CD4-positive, CD25-positive, alpha-beta regulatory T cell (primary cell): ENCODE measurements around the gene SLC25A39. TPM values are rescaled to one million over a fixed set of nuclear protein-coding genes. Genes with fewer than 3 reads are reported as not detected.

ENCODE experiments used
- ATAC-seq, 2 donors: fragments of 150-1000 bp; cut with Tn5 transposase; one replicate each; pipeline ENCODE4 v1.10.0; 2021; ENCODE audit warnings: low read depth in 2 of 2, moderate number of reproducible peaks in 2 of 2, moderate library complexity in 1 of 2
- DNase-seq, 3 donors: peaks; one replicate each; pipeline versions ENCODE4 v3.0.0 to v3.0.0-alpha.2; 2012 to 2022; ENCODE audit warnings: mixed read lengths in 1 of 3
- H3K27ac ChIP-seq: one replicate; pipeline ENCODE4 v1.7.0; 2013; ENCODE audit warnings: mild to moderate bottlenecking, low read length; ENCODE audit not compliant: insufficient read depth, poor library complexity, severe bottlenecking
- H3K27me3 ChIP-seq: one replicate; pipeline ENCODE4 v1.7.0; 2013; ENCODE audit warnings: low read length; ENCODE audit not compliant: control insufficient read depth, insufficient read depth
- H3K36me3 ChIP-seq: one replicate; pipeline ENCODE4 v1.7.0; 2013; ENCODE audit warnings: mild to moderate bottlenecking, low read length, moderate library complexity; ENCODE audit not compliant: control insufficient read depth, insufficient read depth
- H3K4me1 ChIP-seq: 2 replicates; pipeline ENCODE4 v1.7.0; 2013; ENCODE audit warnings: mild to moderate bottlenecking, low read length; ENCODE audit not compliant: insufficient read depth, control insufficient read depth, poor library complexity, severe bottlenecking
- H3K4me3 ChIP-seq: one replicate; pipeline ENCODE4 v1.7.0; 2013; ENCODE audit warnings: low read depth, mild to moderate bottlenecking, low read length, moderate library complexity
- H3K9me3 ChIP-seq, 2 experiments: 1 replicate in 1 of 2; 2 replicates in 1 of 2; pipeline ENCODE4 v1.7.0; 2013; ENCODE audit warnings: low read length in 2 of 2, mild to moderate bottlenecking in 1 of 2, moderate library complexity in 1 of 2; ENCODE audit not compliant: control insufficient read depth in 2 of 2
- H3K27ac Mint-ChIP-seq, 3 donors: one replicate each; pipeline ENCODE4 v1.8.0; 2020 to 2022; ENCODE audit warnings: mild to moderate bottlenecking in 3 of 3, mixed read lengths in 3 of 3, moderate library complexity in 2 of 3
- H3K27me3 Mint-ChIP-seq: one replicate; pipeline ENCODE4 v1.8.0; 2022; ENCODE audit warnings: mild to moderate bottlenecking, mixed read lengths
- H3K36me3 Mint-ChIP-seq: one replicate; pipeline ENCODE4 v1.8.0; 2020; ENCODE audit warnings: mixed read lengths
- H3K4me1 Mint-ChIP-seq, 4 donors: one replicate each; pipeline ENCODE4 v1.8.0; 2020 to 2022; ENCODE audit warnings: mixed read lengths in 4 of 4, mild to moderate bottlenecking in 1 of 4
- H3K4me3 Mint-ChIP-seq, 4 donors: one replicate each; pipeline ENCODE4 v1.8.0; 2020 to 2022; ENCODE audit warnings: mild to moderate bottlenecking in 4 of 4, mixed read lengths in 4 of 4, moderate library complexity in 3 of 4
- H3K9me3 Mint-ChIP-seq, 7 donors: one replicate each; pipeline ENCODE4 v1.8.0; 2020 to 2022; ENCODE audit warnings: mixed read lengths in 7 of 7, mild to moderate bottlenecking in 3 of 7, moderate library complexity in 2 of 7
- polyA plus RNA-seq, 4 donors: library from polyadenylated mRNA; unstranded; fragments of 300-500 nt; fragmentation: Illumina TruSeq; gene quantifications; one replicate each; pipeline ENCODE4 v1.2.3, GENCODE V29; 2021
- total RNA-seq: library from RNA; stranded (reverse); gene quantifications from one replicate; pipeline ENCODE4 v1.2.3, GENCODE V29; 2022

SLC25A39 gene
- total and polyA plus RNA-seq, 5 donors from 2014 or later = 64.7 to 112 (median 97.0) TPM

DNA sequence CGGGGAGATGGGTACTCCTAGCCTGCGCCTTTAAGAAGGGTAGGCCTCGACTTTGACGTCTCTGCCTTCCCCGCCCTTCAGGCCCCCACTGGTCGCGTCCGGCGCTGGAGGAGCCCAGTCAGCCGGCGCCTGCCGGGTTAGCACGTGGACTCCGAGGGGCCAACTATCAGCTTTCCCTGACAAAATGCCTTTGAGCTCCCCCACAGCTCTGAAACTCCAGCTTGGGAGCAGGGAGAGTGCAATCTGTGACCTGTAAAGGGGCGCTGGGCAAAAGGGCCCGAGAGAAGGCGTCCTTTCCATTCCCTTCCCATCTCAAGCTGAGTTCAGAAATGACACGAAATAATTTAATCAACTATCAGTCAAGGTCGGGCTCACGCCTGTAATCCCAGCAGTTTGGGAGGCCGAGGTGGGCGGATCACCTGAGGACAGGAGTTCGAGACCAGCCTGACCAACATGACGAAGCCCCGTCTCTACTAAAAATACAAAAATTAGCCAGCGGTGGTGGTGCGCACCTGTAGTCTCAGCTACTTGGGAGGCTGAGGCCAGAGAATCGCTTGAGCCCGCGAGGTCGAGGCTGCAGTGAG lies 2.3 kb upstream of the SLC25A39 start:
- Mint-ChIP-seq H3K9me3 (no peaks in the 10 kb centered on the region), H3K4me3 (peak overlapping the region; percentile 71 to 90 (median 78)), H3K36me3 (no peaks in the 10 kb centered on the region), H3K27ac (peak overlapping the region in 2 of 3 donors; percentile 74 to 96), H3K4me1 (peaks cover 7 to 46% (median 17%) of the 10 kb centered on the region in 4 donors), H3K27me3 (peaks cover 10% of the 10 kb centered on the region)
- ATAC-seq (peak; percentile 83 to 84), DNase-seq (peak; percentile 90 to 97 (median 94))
- Histone ChIP-seq H3K4me3 (peak overlapping the region; percentile 45), H3K36me3 (no peaks in the 10 kb centered on the region), H3K9me3 (no peaks in the 10 kb centered on the region), H3K27me3 (no peaks in the 10 kb centered on the region), H3K27ac (peak overlapping the region; percentile 93), H3K4me1 (peaks cover 22% of the 10 kb centered on the region)

DNA sequence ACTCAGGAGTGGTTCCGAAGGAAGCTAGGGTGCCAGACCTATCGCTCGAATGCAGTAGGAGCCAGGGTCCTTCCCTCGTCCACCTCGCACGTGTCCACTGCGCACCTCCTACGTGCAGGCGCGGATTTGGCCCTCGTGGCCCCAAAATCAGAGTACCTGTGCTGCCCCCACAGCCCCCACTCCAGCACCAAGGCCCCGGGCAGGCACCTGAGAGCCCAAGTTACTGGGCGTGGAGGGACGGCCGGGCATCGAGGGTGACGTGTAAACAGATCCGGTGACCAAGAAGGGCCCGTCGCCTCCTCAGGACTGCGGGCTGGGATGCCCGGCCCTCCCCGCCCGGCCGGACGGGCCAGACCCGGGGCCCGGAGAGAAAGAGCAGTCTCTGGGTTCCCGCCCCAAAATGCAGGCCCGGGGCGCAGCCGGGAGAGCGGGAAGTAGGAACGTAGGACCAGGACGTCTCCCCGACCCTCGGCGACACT lies 492 bp downstream of the SLC25A39 start:
- Histone ChIP-seq H3K4me1 (peaks cover 18% of the 10 kb centered on the region), H3K9me3 (no peaks in the 10 kb centered on the region), H3K36me3 (peaks cover 21% of the 10 kb centered on the region), H3K4me3 (peak overlapping the region; percentile 41), H3K27ac (peak overlapping the region; percentile 93), H3K27me3 (no peaks in the 10 kb centered on the region)
- Mint-ChIP-seq H3K27ac (no peak overlapping the region), H3K4me1 (peaks cover 2 to 45% (median 10%) of the 10 kb centered on the region in 4 donors), H3K4me3 (peak overlapping the region; percentile 74 to 86 (median 80)), H3K27me3 (peaks cover 5% of the 10 kb centered on the region), H3K36me3 (peaks cover 4% of the 10 kb centered on the region), H3K9me3 (peaks cover 0 to 2% (median 0%) of the 10 kb centered on the region in 7 donors)
- ATAC-seq (no peak), DNase-seq (no peak)

DNA sequence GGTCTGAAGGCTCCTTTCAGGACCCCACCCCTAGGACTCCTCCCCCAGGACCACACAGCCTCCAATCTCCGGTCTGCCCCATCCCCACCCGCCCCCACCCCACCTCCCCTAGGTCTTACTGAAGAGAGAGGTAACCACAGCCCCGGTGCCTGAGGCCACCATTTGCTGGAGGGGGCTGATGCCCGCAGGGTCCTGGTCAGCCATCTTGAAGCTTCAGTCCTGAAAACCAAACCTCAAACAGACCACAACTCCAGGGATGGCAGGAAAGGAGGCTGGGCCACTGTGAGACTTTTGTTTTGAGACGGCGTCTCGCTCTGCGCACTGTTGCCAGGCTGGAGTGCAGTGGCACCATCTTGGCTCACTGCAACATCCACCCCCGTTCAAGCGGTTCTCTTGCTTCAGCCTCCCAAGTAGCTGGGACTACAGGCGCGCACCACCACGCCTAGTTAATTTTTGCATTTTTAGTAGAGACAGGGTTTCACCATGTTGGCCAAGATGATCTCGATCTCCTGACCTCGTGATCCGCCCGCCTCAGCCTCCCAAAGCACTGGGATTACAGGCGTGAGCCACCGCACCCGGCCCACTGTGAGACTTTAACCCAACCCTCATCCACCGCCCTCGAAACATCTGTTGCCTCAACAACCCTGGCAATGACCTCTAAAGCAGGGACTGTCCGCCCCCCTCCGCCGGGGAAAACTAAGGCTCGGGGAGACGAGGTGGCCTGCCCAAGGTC lies 1.1 kb downstream of the SLC25A39 start:
- Histone ChIP-seq H3K36me3 (peaks cover 21% of the 10 kb centered on the region), H3K27me3 (no peaks in the 10 kb centered on the region), H3K4me3 (peak overlapping the region; percentile 41), H3K4me1 (peaks cover 18% of the 10 kb centered on the region), H3K27ac (no peak overlapping the region), H3K9me3 (no peaks in the 10 kb centered on the region)
- H3K4me3 Mint-ChIP-seq = peak overlapping the region; percentile 74 to 86 (median 80)
- H3K36me3 Mint-ChIP-seq = peaks cover 4% of the 10 kb centered on the region
- H3K4me1 Mint-ChIP-seq = peaks cover 2 to 45% (median 10%) of the 10 kb centered on the region in 4 donors
- no peak overlapping the region for H3K27ac Mint-ChIP-seq
- DNase-seq = no peak
- H3K9me3 Mint-ChIP-seq = peaks cover 0 to 4% (median 0%) of the 10 kb centered on the region in 7 donors
- ATAC-seq = no peak
- H3K27me3 Mint-ChIP-seq = peaks cover 5% of the 10 kb centered on the region

DNA sequence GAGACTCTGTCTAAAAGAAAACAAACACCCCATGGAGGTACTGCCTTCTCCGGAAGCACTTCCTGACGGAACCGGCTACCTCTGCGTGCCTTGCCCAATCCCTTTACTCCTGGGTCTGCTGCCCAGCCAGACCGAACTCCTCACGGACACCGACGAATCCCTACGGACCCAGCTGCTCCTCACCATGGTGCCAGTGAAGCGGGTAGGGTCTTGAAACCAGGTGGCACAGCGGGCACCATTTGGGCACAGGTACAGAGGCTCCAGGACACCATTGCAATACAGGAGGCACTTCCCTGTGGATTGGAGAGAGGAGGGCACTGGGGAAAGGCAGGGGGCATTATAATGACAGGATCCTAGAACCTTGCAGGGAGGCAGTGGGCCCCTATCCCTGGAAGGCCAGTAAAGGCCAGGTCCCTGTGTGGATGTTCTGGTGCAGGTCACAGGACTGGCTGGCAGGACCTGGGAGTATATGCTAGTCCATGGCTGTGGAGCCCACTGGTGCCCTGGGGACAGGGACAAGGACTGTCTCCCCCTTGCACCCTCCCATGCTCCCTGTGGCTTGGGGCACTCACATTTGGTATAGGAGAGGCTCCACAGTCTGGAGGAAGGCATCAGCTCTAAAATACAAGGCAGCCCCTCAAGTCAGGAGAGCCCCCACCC lies 2.3 kb downstream of the SLC25A39 start:
- peaks cover 21% of the 10 kb centered on the region for H3K36me3 ChIP-seq
- peaks cover 0 to 4% (median 0%) of the 10 kb centered on the region in 7 donors for H3K9me3 Mint-ChIP-seq
- H3K4me1 Mint-ChIP-seq = peaks cover 4 to 41% (median 7%) of the 10 kb centered on the region in 4 donors
- H3K36me3 Mint-ChIP-seq = peaks cover 4% of the 10 kb centered on the region
- no peak overlapping the region for H3K4me3 ChIP-seq
- H3K4me3 Mint-ChIP-seq = peak overlapping the region; percentile 61 to 84 (median 72)
- H3K4me1 ChIP-seq = peaks cover 18% of the 10 kb centered on the region
- DNase-seq (no peak), ATAC-seq (no peak)
- peaks cover 5% of the 10 kb centered on the region for H3K27me3 Mint-ChIP-seq
- no peak overlapping the region for H3K27ac ChIP-seq
- H3K27ac Mint-ChIP-seq = no peak overlapping the region
- no peaks in the 10 kb centered on the region for H3K27me3 ChIP-seq
- no peaks in the 10 kb centered on the region for H3K9me3 ChIP-seq

DNA sequence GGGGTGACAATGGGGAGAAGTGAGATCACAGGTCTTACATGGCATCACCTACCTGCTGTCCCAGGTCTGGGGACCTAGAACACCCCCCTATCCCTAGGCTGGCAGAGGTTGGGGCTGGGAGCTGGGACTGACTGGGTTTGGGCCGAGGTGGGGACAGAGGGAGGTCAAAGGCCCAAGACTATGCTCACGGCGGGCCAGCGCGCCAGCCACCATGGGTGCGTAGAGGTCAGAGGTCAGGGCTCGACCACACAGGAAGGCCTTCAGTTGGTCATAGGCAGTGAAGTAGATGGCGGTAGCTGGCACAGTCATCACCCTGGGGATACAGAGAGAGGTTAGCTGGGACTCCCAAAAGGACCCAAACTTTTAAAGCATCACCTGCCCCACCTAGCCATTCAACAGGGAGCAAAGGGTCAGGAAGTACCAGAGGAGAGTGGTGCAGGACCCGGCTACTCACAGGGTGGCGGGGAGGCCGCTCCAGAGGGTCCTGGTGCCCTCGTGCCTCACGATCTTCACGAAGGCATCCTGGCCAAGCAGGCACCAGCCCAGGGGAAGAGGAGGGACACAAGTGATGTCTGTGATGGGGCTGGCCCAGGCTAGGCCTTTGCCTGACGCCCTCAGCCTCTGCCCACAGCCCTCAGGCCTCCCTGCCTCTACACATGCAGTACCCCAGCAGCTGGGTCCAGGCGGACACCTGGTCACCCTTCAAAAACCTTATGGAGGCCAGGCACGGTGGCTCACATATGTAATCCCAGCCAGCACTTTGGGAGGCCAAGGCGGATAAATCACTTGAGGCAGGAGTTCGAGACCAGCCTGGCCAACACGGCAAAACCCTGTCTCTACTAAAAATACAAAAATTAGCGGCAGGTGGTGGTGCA lies 3.1 kb downstream of the SLC25A39 start:
- Histone ChIP-seq H3K4me3 (no peak overlapping the region), H3K27me3 (no peaks in the 10 kb centered on the region), H3K4me1 (peaks cover 18% of the 10 kb centered on the region), H3K27ac (no peak overlapping the region), H3K36me3 (peaks cover 21% of the 10 kb centered on the region), H3K9me3 (no peaks in the 10 kb centered on the region)
- Mint-ChIP-seq H3K9me3 (peaks cover 0 to 7% (median 0%) of the 10 kb centered on the region in 7 donors), H3K27ac (peak overlapping the region in 2 of 3 donors; percentile 31 to 87), H3K4me1 (peaks cover 0 to 38% (median 2%) of the 10 kb centered on the region in 4 donors), H3K36me3 (peaks cover 4% of the 10 kb centered on the region), H3K27me3 (peaks cover 11% of the 10 kb centered on the region), H3K4me3 (peak overlapping the region in 3 of 4 donors; percentile 31 to 74 (median 74))
- ATAC-seq (no peak), DNase-seq (no peak)

DNA sequence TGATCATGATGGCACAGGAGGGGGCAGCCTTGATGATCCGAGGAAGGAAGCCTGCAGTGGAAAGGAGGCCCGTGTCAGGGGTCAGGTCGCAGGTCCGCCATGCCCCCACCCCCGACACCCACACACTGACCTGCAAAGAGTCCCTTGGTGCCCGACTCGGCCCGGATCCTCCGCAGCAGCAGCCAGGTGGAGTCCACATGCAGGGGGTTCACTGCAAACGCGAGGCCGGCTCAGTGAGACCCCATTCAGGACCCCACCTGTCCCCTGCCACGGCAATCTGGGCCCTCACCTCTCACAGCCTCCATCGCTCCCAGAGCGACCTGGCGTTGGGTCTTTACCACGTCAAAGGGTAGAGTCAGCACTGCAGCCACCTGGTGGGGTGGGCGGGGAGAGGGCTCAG lies 4.6 kb downstream of the SLC25A39 start:
- Mint-ChIP-seq H3K27me3 (peaks cover 18% of the 10 kb centered on the region), H3K27ac (no peak overlapping the region), H3K4me1 (peaks cover 0 to 38% (median 9%) of the 10 kb centered on the region in 4 donors), H3K9me3 (peaks cover 0 to 8% (median 0%) of the 10 kb centered on the region in 7 donors), H3K36me3 (peaks cover 4% of the 10 kb centered on the region), H3K4me3 (no peak overlapping the region)
- Histone ChIP-seq H3K36me3 (peaks cover 21% of the 10 kb centered on the region), H3K9me3 (no peaks in the 10 kb centered on the region), H3K27me3 (peaks cover 5% of the 10 kb centered on the region), H3K4me1 (peaks cover 18% of the 10 kb centered on the region), H3K4me3 (no peak overlapping the region), H3K27ac (no peak overlapping the region)
- no peak for DNase-seq
- no peak for ATAC-seq
